Measurements from ENCODE around the gene RAD50.

Gene RAD50

DNA sequence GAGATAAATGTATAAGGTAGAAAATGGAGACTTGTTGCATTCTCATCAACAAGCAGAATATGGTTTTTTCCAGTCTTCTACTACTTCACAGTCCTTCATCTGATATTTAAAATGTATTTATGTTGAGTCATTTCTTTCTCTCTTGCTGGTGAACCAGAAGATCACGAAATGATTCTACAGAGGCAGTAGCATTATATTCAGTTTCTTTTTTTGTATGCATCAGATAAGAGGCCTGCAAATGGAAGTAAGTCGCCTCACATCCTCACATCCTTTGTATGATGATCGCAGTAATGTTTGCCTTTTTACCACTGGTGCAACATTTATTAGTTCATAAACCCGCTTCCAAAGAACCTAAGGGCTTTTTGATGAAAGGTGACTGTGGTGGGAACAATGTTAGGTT is 79.1 kb downstream of the RAD50 start:
- no peak for DNase-seq

DNA sequence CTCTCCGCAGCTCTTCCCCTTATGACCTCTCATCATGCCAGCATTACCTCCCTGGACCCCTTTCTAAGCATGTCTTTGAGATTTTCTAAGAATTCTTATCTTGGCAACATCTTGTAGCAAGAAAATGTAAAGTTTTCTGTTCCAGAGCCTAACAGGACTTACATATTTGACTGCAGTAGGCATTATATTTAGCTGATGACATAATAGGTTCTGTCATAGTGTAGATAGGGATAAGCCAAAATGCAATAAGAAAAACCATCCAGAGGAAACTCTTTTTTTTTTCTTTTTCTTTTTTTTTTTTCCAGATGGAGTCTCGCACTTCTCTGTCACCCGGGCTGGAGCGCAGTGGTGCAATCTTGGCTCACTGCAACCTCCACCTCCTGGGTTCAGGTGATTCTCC is 80.5 kb downstream of the RAD50 start:
- DNase-seq, result no peak

DNA sequence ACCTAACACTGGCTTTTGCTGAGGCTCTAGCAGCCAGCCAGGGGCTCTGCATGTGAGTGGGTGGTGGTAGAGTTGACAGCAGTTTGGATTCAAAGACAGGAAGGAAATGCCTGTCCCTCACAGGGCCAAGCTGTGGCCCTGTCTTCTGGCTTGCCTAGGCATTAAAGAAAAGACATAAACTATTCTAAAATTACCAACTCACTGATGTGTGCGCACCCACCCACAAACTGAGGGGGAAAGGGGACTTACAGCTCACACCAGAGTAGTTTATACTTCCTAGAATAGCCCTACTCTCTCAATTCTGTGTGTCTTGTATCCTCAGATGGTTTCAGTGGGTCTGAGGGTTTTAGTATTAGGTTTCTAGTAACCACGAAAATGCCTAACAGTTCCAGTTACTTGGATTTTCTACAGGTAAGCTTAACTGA is 82.9 kb downstream of the RAD50 start:
- no peak for DNase-seq

DNA sequence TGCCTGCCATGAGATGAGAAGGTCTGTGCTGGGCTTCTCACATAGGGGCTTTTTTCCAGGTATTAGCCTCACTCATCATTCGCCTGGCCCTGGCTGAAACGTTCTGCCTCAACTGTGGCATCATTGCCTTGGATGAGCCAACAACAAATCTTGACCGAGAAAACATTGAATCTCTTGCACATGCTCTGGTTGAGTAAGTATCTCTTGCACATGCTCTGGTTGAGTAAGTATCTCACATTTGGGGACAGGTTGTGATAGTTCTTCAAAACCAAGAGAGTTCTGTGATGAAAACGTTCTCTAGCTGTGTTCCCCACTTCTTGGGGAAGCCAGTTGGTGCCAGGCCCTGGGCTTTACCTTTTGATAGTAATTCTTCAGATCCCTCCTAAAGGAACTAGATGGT is 83.8 kb downstream of the RAD50 start:
- DNase-seq, result no peak

DNA sequence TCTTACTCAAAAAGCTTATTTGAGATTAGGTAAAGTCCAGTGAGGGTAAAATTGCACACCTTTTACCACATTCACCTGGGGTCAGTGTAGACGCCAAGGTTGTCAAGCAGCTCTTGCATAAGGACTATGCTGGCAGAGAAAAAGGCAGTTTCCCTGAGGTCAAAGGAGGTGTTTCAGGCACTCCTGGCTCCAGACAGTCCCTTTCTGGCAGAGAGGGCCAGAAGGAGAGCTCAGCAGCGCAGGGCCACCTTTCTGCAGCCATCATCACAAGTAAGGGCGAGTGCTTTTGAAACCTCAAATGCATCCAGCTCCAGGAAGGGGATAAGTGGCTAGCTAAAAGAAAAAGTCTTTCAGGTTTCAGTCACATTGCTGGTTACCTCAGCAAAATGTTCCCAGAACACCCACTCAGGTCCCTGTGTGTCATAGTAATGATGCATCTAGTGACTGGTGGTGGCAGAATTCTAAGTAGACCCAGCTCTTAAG is 84.5 kb downstream of the RAD50 start:
- no peak for DNase-seq

DNA sequence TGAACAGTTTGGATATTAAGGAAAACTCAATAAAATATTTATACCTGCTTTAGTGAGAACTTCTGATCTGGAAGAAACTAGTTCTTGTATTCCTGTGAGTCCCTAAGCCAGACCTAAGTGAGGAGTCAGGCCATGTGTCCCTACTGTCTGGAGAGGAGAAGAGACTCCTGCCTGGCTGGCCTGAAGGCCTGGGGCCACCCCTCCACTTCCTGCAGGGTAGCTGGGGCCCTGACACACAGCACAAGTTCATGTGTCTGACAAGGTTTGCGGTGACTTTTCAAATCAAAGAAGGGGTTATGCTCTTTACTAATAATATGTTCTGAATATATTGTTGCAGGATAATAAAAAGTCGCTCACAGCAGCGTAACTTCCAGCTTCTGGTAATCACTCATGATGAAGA is 85.1 kb downstream of the RAD50 start:
- DNase-seq, result no peak

DNA sequence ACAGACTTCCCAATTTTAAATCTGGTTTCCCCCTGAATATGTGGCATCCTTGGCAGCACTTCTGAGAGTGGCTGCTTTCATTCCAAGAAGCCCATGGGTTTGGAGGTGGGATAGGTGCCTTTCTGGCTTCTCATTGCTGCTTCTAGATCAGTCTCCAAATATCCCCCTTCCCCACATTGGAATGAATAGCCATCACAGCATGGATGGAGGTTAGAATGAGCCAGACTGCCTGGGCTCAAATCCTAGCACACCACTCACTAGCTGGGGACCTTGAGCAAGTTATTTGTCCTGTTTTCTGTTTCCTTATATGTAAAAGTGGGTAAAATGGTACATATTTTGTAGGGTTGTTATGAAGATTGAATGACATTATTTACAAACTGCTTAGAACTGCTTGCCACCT is 87.4 kb downstream of the RAD50 start:
- no peak for DNase-seq

DNA sequence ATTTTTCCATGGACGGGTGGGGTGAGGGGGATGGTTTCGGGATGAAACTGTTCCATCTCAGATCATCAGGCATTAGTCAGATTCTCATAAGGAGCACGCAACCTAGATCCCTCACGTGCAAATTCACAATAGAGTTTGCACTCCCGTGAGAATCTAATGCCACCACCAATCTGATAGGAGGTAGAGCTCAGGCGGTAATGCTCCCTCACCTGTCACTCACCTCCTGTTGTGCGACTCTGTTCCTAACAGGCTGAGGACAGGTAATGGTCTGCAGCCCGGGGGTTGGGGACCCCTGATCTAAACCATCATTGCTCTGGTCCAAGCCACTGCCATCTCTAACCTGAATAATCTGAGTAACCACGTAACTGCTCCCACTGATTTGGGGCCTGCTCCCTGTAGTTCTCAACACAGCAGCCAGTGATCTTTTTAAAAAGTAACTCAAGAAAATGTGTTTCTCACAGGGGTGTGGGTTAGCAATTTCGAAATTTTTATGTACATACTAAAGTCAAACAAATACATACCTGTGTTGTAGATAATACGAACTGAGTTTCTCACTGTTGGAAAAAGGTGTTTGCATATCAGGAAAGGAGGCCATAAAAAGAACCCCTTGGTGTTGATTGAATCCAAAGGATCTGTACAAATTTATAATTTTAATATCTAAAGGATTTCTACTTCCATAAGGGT is 89.9 kb downstream of the RAD50 start:
- no peak for DNase-seq

DNA sequence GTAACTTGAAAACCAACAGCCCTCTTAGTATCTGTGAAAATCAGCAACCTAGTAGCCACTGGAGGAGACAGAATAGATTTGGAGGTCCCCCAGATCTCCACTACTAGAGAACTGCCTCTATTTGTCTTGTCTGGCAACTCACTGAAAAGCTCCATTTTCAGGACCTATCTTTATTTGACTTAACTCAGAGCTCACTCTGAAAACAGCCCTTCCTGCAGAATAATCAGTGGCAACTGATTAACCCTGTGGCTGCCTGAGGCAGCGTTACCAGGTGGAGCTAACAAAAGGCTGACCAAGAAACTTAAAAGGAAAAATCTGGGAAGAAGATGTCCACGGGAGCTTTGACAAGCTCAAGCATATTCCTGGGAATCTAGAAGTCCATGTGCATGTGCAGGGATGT is 90.7 kb downstream of the RAD50 start:
- DNase-seq, result no peak

DNA sequence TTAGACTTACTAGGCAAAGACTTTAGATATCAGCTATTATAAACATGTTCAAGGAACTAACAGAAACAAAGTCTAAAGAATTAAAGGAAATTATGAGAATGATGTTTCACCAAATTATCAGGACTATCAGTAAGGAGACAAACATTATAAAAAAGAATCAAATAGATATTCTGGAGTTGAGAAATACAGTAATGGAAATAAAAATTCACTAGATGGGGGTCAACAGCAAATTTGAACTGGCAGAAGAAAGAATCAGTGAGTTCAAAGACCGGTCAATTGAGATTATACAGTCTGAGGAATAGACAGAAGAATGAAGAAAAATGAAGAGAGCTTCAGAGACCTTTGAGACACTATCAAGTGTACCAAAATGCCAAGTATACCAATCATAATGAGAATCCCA is 91.6 kb downstream of the RAD50 start:
- DNase-seq, result no peak

DNA sequence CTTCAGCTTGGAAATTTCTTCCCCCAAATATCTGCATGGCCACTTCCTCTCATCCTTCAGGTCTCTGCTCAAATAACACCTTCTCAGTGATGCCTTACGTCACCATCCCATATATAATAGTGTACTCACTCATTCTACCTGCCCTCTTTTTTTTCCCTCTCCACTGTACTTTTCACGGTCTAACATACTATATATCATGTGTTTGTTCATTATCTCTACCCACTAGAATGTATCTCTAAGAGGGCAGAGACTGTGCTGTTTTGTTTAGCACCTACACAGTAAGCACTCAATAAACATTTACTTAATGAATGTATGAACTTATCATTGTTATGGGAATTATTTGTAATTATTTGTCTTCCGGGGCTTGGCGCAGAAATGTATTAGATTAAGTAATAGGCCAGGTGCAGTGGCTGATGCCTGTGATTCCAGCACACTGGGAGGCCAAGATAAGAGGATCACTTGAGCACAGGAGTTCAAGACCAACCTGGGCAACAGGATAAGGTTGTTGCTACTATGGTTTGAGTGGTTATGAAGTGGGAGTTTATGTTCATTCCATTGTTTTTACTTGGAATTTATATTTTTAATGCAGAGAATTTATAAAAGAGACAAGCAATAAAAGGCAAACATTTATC is 95.2 kb downstream of the RAD50 start:
- DNase-seq, result no peak

DNA sequence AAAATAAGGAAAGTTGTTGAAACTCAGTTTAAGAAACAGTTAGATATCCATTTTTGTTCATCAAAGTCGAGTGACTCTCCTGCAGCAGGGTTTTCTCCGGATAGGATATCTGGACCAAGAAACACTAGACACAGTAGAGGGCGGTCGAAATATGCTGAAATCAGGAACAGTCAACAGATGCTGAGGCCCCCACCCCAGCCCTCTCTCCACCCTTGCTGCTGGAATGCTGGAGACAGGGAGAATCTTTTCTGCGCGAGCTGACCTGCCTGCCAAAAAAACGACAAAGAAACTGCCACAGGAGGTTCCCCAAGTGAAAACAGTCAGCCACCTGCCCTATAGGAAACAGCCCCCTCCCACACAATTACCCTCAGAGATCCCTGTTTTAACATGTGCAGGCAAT is 96.9 kb downstream of the RAD50 start:
- no peak for DNase-seq

DNA sequence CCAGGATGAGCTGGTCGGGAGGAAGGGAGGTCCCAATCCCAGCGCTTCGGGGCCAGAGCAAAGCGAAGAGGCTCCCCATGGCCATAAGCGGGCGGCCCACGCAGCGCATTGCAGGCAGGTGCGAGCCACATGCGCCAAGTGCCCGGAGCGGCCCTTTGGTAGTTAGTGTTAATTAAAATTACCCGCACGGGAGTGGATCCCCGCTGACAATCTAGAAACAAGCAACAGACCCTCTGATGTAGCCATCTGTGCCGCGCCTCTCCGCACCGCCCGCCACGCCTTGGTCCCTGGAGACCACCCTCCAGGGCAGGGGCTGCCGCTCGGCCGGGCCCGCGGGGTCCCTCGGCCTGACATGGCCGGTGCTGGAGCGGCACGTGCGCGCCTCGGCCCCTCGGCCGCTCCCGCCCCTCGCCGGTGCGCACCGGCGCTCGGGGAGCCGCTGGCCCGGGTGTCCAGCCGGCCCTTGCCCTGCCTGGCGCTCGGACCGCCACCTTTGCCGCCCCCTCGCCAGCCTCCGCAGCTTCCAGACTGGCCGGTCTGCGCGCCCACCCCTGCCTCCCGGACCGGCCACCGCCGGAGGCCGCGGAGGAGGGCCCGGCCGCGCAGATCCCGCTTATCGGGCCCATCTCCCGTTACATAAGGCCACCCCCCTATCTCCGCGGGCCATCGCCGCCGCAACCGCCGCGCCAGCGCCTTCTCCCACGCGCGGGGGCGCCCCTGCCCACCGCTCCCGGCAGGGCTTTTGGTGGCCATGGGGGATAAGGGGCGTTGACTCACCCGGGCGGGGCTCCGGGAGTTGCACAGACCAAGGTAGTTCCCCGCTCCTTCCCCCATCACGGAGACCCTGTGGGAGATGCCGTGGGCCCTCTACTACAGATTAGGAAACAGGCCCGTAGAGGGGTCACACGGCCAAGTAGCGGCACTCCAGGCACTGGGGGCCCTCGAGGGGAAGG is 99.3 kb downstream of the RAD50 start:
- no peak for DNase-seq

DNA sequence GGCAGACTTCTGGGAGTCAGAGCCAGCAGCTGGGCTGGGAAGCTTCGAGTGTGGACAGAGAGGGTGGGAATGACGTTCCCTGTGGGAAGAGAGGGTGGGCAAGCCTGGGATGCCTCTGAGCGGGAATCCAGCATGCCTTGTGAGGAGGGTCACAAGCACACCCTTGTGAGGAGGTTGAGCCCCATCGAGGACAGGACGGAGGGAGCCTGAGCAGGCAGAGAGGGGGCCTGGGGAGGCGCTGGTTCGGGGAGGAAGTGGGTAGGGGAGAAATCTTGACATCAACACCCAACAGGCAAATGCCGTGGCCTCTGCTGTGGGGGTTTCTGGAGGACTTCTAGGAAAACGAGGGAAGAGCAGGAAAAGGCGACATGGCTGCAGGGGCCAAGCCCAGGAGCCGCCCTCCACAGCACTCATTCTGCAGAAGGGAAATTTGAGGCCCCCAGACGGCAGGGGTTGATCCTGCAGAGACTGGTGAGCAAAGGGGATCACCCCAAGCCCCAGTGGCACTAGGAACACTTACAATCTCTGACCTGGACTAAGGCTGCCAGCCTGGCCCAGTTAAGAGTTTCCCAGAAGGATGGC is 100.1 kb downstream of the RAD50 start:
- no peak for DNase-seq

DNA sequence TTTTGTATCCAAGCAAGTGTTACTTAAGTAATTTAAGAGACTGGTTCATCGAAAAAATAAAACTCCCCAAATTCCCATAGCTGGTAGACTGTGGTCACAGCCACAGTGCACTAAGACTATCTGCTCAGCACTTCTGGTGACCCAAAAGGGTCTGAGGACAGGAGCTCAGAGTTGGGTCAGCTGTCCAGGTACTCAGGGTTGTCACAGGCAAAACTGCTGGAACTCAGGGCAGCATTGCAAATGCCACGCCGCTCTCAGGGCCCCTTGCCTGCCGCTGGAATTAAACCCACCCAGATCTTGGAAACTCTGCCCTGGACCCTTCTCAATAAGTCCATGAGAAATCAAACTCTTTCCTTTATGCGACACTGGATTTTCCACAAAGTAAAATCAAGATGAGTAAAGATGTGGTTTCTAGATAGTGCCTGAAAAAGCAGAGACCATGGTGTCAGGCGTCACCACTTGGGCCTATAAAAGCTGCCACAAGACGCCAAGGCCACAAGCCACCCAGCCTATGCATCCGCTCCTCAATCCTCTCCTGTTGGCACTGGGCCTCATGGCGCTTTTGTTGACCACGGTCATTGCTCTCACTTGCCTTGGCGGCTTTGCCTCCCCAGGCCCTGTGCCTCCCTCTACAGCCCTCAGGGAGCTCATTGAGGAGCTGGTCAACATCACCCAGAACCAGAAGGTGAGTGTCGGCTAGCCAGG is 101.1 kb downstream of the RAD50 start, which contains the start of gene IL13:
Gene IL13 (plus strand): TSS at position 498 of the 705 bp plus-strand sequence. CDS start 14 bp downstream, at position 512.
- DNase-seq, result no peak

DNA sequence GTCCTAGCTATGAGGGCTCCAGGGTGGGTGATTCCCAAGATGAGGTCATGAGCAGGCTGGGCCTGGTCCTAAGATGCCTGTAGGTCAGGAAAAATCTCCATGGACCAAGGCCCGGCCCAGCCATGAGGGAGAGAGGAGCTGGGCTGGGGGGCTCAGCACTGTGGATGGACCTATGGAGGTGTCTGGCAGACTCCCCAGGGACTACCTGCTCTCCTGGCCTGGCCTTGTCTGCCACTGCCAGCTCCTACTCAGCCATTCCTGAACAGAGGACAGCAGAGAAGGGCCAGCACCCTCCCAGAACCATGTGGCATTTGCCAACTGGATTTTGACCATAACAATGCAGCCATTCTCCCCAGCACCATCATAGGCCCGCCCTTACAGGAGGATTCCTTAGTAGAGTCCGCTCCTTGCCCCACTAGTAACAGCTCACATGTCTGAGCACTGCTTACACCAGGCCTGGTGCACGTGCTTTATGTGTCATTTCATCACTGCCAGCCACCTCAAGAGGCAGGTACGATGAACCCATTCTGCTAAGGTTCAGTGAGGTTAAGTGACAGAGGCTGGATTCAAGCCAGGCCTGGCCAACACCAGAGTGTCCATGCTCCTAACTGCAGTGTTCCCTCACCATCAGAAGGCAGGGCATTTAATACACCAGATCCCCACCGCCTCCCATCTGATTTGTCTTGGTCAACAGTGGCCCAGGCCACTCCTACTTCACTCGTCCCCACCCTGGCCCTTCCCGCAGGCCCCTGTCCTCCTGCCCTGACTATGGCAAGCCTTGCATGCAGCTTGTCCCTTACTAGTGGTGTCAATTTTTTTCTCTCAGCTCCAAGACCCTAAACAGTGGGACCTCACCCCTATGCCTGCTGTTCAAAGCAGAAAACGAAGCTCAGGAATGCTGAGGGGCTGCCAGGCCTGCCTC is 101.9 kb downstream of the RAD50 start:
- DNase-seq, result no peak

DNA sequence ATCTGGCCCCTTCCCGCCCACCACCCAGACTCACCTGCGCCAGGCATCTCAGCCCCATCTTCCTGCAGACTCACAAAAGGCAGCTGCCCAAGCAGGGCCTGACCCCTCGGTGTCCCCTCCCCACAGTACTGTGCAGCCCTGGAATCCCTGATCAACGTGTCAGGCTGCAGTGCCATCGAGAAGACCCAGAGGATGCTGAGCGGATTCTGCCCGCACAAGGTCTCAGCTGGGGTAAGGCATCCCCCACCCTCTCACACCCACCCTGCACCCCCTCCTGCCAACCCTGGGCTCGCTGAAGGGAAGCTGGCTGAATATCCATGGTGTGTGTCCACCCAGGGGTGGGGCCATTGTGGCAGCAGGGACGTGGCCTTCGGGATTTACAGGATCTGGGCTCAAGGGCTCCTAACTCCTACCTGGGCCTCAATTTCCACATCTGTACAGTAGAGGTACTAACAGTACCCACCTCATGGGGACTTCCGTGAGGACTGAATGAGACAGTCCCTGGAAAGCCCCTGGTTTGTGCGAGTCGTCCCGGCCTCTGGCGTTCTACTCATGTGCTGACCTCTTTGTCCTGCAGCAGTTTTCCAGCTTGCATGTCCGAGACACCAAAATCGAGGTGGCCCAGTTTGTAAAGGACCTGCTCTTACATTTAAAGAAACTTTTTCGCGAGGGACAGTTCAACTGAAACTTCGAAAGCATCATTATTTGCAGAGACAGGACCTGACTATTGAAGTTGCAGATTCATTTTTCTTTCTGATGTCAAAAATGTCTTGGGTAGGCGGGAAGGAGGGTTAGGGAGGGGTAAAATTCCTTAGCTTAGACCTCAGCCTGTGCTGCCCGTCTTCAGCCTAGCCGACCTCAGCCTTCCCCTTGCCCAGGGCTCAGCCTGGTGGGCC is 103.1 kb downstream of the RAD50 start:
- no peak for DNase-seq

DNA sequence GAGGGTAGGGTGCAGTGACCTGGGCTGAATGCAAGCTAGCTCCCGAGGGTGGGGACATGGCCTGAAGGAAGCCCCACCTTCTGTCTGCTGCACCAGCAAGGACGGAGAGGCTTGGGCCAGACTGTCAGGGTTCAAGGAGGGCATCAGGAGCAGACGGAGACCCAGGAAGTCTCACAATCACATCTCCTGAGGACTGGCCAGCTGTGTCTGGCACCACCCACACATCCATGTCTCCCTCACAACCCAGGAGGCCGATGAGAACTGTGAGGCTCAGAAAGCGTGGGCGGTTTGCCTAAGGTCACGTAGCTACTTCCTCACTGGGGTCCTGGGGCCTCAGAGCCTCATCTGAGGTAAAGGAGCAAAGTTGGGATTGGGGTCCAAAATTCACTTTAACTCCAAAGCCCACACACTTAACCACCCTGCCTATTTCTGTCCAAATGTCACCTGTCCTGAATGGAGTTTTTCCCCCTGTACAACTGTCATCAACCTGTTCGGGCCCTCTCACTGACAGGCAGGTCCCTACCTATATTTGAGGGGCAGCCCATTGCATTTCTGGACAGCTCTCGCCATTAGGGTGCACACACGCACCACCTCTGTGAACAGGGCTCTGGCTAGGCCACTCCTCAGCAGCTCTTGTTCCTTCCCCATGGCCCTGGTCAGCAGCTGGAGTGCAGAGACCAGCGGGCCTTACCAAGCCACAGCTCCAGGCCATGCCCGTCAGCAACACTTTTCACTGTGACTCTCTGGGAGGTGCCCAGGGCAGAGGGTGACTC is 104.6 kb downstream of the RAD50 start:
- no peak for DNase-seq

DNA sequence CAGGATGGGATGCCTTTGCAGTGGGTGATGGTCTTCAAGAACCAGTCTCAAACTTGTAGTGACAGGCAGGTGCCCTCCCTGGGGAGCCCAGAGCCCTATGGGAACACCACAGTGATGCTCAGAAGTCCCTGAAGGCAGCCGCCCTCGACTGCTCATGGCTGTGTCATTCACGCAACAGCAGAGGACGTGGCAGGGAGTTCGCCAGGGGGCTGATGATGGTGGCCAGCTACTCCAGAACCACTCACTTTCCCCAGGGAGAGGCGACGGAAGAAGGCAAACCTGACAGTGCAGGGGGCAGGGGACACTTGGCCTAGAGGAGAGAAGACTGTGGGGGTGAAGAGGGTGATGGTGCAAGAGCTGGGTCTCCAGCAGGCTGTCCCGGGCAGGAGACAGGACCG is 105.2 kb downstream of the RAD50 start:
- DNase-seq, result no peak
